HepG2 (cell line): ENCODE measurements around the gene PRB2. TPM values are rescaled to one million over a fixed set of nuclear protein-coding genes. Genes with fewer than 3 reads are reported as not detected.

Experiments used
- ATAC-seq: fragments of 200-7000 bp; cut with Tn5 transposase; 3 replicates; pipeline ENCODE4 v1.9.1; 2020; ENCODE audit warnings: mild to moderate bottlenecking, moderate library complexity
- BruUV-seq: library from RNA; stranded (reverse); fragments of 400-500 nt; replicated peaks from 2 replicates; lab custom pipeline; 2021; lab: Mats Ljungman, UMichigan
- CTCF ChIA-PET: fragments of 300-600 bp; formaldehyde crosslinking; extraction: SDS; loops from one replicate; lab custom pipeline; 2021; ENCODE audit warnings: low total read pairs, inconsistent platforms, low intra/inter-chr PET ratio; lab: Yijun Ruan, JAX
- POLR2A ChIA-PET: fragments of 350-600 bp; sonication (Branson Sonifier 250); formaldehyde crosslinking; loops from one replicate; lab custom pipeline; 2020; ENCODE audit warnings: antibody characterized with exemption, inconsistent platforms; lab: Yijun Ruan, JAX
- DNase-seq: peaks from one replicate; pipeline ENCODE4 v3.0.0-alpha.2; 2015; ENCODE audit warnings: low spot score
- FAIRE-seq: peaks from 3 replicates; lab custom pipeline; 2011; peaks lifted over from hg19 to GRCh38; lab: Jason Lieb, UNC
- H2AFZ ChIP-seq: one replicate; pipeline ENCODE4 v1.6.1; 2011; ENCODE audit warnings: low read length, inconsistent platforms
- H3K27ac ChIP-seq: fragments of 300-600 bp; 3 replicates; pipeline ENCODE4 v1.8.0; 2011; ENCODE audit warnings: mixed run types, mild to moderate bottlenecking, mixed read lengths, low read length, inconsistent platforms; ENCODE audit not compliant: insufficient read depth; ENCODE audit errors: extremely low read length
- H3K27me3 ChIP-seq, 2 experiments: fragments of 200-600 bp in 1 of 2; 2 replicates in 1 of 2; 3 replicates in 1 of 2; pipeline versions ENCODE4 v1.6.0 to v1.8.0; 2011; ENCODE audit warnings: low read length in 2 of 2, mild to moderate bottlenecking in 2 of 2, moderate library complexity in 2 of 2, inconsistent platforms in 1 of 2; ENCODE audit not compliant: insufficient read depth in 2 of 2, control insufficient read depth in 1 of 2
- H3K36me3 ChIP-seq, 2 experiments: fragments of 200-600 bp in 1 of 2; replicated peaks in 1 of 2; 2 replicates in 1 of 2; 3 replicates in 1 of 2; pipeline versions ENCODE4 v1.5.1 to v1.8.0; 2011; ENCODE audit warnings: low read length in 2 of 2, inconsistent platforms in 1 of 2; ENCODE audit not compliant: insufficient read depth in 2 of 2, control insufficient read depth in 1 of 2
- H3K4me1 ChIP-seq: 2 replicates; pipeline ENCODE4 v1.5.1; 2012; ENCODE audit warnings: low read length, inconsistent platforms; ENCODE audit not compliant: insufficient read depth
- H3K4me2 ChIP-seq: 2 replicates; pipeline ENCODE4 v1.6.0; 2011; ENCODE audit warnings: low read depth, low read length, inconsistent platforms
- H3K4me3 ChIP-seq, 3 experiments: fragments of 200-600 bp in 1 of 3; sonication (generic), shearing (Covaris generic) in 1 of 3; replicated peaks in 1 of 3; 2 replicates each; pipeline ENCODE4 v1.5.1; 2011 to 2016; ENCODE audit warnings: low read length in 3 of 3, inconsistent platforms in 2 of 3, low read depth in 2 of 3, mild to moderate bottlenecking in 2 of 3, control low read depth in 1 of 3, mixed read lengths in 1 of 3; ENCODE audit not compliant: insufficient read depth in 1 of 3
- H3K79me2 ChIP-seq: one replicate; pipeline ENCODE4 v1.6.1; 2011; ENCODE audit warnings: low read length, inconsistent platforms; ENCODE audit not compliant: insufficient read depth
- H3K9ac ChIP-seq: 2 replicates; pipeline ENCODE4 v1.6.0; 2011; ENCODE audit warnings: mild to moderate bottlenecking, low read depth, low read length, inconsistent platforms; ENCODE audit not compliant: insufficient read depth
- H3K9me3 ChIP-seq: 2 replicates; pipeline ENCODE4 v1.5.1; 2012; ENCODE audit warnings: mild to moderate bottlenecking, low read length
- H4K20me1 ChIP-seq: 2 replicates; pipeline ENCODE4 v1.6.0; 2011; ENCODE audit warnings: inconsistent platforms, mild to moderate bottlenecking, low read length, moderate library complexity; ENCODE audit not compliant: insufficient read depth
- GATAD1 ChIP-seq: IDR thresholded peaks from 2 replicates; pipeline ENCODE4 v1.6.1; 2016; ENCODE audit warnings: missing genetic modification reagents, missing compliant biosample characterization
- GPN1 ChIP-seq: sonication (generic); formaldehyde crosslinking; IDR thresholded peaks from 2 replicates; pipeline ENCODE4 v1.5.1; 2020; ENCODE audit warnings: missing genetic modification reagents, borderline replicate concordance
- SALL2 ChIP-seq: sonication (generic); formaldehyde crosslinking; IDR thresholded peaks from 2 replicates; pipeline ENCODE4 v1.8.1; 2023; ENCODE audit warnings: mild to moderate bottlenecking, missing genetic modification reagents, inconsistent platforms
- ZFP41 ChIP-seq: sonication (generic); formaldehyde crosslinking; IDR thresholded peaks from 2 replicates; pipeline ENCODE4 v1.4.0; 2020; ENCODE audit warnings: mild to moderate bottlenecking, missing genetic modification reagents, borderline replicate concordance
- ZNF446 ChIP-seq: sonication (generic); formaldehyde crosslinking; IDR thresholded peaks from 2 replicates; pipeline ENCODE4 v1.5.0; 2020; ENCODE audit warnings: mild to moderate bottlenecking, missing genetic modification reagents
- ZNF569 ChIP-seq: sonication (generic); formaldehyde crosslinking; IDR thresholded peaks from 2 replicates; pipeline ENCODE4 v1.5.0; 2020; ENCODE audit warnings: mild to moderate bottlenecking, missing genetic modification reagents, moderate library complexity, borderline replicate concordance
- ZNF768 ChIP-seq: sonication (generic); formaldehyde crosslinking; IDR thresholded peaks from 2 replicates; pipeline ENCODE4 v1.4.0; 2020; ENCODE audit warnings: missing genetic modification reagents
- WGBS: methylation state at CpG from one replicate; pipeline ENCODE4 v1.1.6; 2017; ENCODE audit warnings: low lambda C conversion rate; 5-methylcytosine and 5-hydroxymethylcytosine counted together
- in situ Hi-C: cut with HindIII; loops from 2 replicates; pipeline ENCODE4 v1.10.0; 2017; ENCODE audit warnings: low pct_unique_long_range_greater_than_20kb; ENCODE audit not compliant: extremely low pct_ligation_motif_present
- intact Hi-C: fragments of 100-400 bp; cut with micrococcal nuclease; formaldehyde crosslinking; loops from one replicate; pipeline ENCODE4 v1.10.0; 2022; ENCODE audit not compliant: unreplicated experiment
- polyA plus RNA-seq, 8 experiments: library from polyadenylated mRNA; depleted of rRNA in 3 of 8; stranded (reverse) in 7 of 8; unstranded in 1 of 8; fragments of >200 nt; fragmentation: Illumina TruSeq in 4 of 8; extraction: Trizol in 4 of 8; gene quantifications; 2 replicates each; pipeline versions ENCODE4 v1.2.1 to v1.2.3, GENCODE V29; 2011 to 2016; ENCODE audit warnings: low read depth in 4 of 8, missing spikeins in 1 of 8, mixed read lengths in 1 of 8; ENCODE audit not compliant: insufficient read depth in 1 of 8
- total RNA-seq, 5 experiments: library from RNA; depleted of rRNA; stranded (reverse); fragments of >200 nt; fragmentation: Illumina TruSeq; extraction: Trizol; gene quantifications; 2 replicates each; pipeline ENCODE4 v1.2.3, GENCODE V29; 2016; ENCODE audit warnings: low read depth in 1 of 5
- TF ChIP-seq, protein P1 (sequence below): sonication (generic); formaldehyde crosslinking; IDR thresholded peaks from 2 replicates; pipeline ENCODE4 v1.8.0; 2022; ENCODE audit warnings: missing genetic modification reagents, mild to moderate bottlenecking, moderate library complexity, borderline replicate concordance
- TF ChIP-seq, protein P2 (sequence below): sonication (generic); formaldehyde crosslinking; IDR thresholded peaks from 2 replicates; pipeline ENCODE4 v1.5.0; 2020; ENCODE audit warnings: missing genetic modification reagents
- TF ChIP-seq, protein P3 (sequence below): fragments of 450-650 bp; IDR thresholded peaks from 2 replicates; pipeline ENCODE4 v1.6.1; 2017; ENCODE audit warnings: mild to moderate bottlenecking
- TF ChIP-seq, protein P4 (sequence below): IDR thresholded peaks from 2 replicates; pipeline ENCODE4 v1.6.1; 2018; ENCODE audit warnings: missing genetic modification reagents, mild to moderate bottlenecking, missing compliant biosample characterization

Gene PRB2
- total and polyA plus RNA-seq, 2 of the 13 experiments (the other 11 are each of a cell fraction or from before 2014, with no cell fraction given) = not detected

DNA sequence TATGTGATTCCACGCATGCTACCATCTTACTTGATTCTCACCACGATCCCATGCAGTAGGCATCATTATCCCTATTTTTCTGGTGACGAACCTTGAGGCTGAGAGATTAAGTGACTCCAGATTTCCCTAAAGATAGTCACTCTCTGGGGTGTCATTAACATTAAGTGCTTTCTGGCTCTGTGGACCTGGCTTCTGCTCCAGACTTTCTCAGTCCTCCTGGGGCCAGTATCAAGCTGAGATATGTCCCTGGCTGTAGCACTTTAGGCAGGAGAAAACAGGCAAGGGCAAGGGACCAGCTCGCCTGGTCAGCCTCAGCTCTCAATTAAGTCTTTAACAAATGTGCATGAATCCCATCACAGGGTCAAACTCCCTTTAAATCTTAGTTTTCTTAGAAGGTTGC is 38.3 kb upstream of the PRB2 start:
- intact Hi-C loops = no loop called here
- in situ Hi-C loops = no loop called here
- no peaks in the 10 kb centered on the region for H3K4me1 ChIP-seq
- no peak for TF ChIP-seq ZFP41
- TF ChIP-seq, protein P1, sequence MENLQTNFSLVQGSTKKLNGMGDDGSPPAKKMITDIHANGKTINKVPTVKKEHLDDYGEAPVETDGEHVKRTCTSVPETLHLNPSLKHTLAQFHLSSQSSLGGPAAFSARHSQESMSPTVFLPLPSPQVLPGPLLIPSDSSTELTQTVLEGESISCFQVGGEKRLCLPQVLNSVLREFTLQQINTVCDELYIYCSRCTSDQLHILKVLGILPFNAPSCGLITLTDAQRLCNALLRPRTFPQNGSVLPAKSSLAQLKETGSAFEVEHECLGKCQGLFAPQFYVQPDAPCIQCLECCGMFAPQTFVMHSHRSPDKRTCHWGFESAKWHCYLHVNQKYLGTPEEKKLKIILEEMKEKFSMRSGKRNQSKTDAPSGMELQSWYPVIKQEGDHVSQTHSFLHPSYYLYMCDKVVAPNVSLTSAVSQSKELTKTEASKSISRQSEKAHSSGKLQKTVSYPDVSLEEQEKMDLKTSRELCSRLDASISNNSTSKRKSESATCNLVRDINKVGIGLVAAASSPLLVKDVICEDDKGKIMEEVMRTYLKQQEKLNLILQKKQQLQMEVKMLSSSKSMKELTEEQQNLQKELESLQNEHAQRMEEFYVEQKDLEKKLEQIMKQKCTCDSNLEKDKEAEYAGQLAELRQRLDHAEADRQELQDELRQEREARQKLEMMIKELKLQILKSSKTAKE (CRISPR knock-in tag) = no peak
- TF ChIP-seq ZNF768 = no peak
- TF ChIP-seq GATAD1 (CRISPR knock-in tag) = no peak
- TF ChIP-seq ZNF446 = no peak
- no peak for TF ChIP-seq SALL2 (CRISPR knock-in tag)
- ChIA-PET POLR2A (no interaction called here), CTCF (no interaction called here)
- no peak overlapping the region for H2AFZ ChIP-seq
- no peak overlapping the region for H3K4me2 ChIP-seq
- no peak overlapping the region for H3K27ac ChIP-seq
- DNase-seq = no peak
- WGBS = 19% methylated on average over 4 of the region's 4 CpGs
- no TSS peak for BruUV-seq
- no peak for FAIRE-seq
- no peaks in the 10 kb centered on the region for H4K20me1 ChIP-seq
- no peaks in the 10 kb centered on the region for H3K36me3 ChIP-seq
- no peak for ATAC-seq
- H3K4me3 ChIP-seq = no peak overlapping the region
- no peaks in the 10 kb centered on the region for H3K79me2 ChIP-seq
- H3K9ac ChIP-seq = no peak overlapping the region
- H3K27me3 ChIP-seq = peaks cover 0 to 2% of the 10 kb centered on the region in 2 experiments; a peak in 1 of 5 replicates
- H3K9me3 ChIP-seq = no peaks in the 10 kb centered on the region

DNA sequence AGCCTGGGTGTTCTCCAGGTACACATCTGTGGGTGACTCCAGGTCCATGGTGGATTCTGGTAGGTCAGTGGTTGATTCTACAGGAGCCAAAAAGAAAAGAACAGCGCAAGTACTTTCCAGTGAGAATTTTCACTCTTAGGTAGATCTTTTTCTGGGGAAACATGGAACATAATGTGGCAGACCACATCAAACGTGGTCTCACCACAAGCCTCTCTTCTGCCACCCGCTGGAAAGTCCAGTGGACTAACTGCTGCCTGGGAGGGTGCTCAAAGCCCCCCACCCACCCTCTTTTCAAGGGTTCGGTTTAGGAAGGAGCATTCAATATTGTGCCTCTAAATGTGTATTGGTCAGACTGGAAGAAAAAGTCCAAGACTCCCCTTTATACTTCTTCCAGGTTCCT is 36.1 kb upstream of the PRB2 start:
- Histone ChIP-seq H3K27ac (no peak overlapping the region), H3K79me2 (no peaks in the 10 kb centered on the region), H2AFZ (no peak overlapping the region), H3K27me3 (peaks cover 0 to 2% of the 10 kb centered on the region in 2 experiments; a peak in 1 of 5 replicates), H3K4me2 (no peak overlapping the region), H3K9me3 (no peaks in the 10 kb centered on the region), H3K4me3 (no peak overlapping the region), H4K20me1 (no peaks in the 10 kb centered on the region), H3K4me1 (no peaks in the 10 kb centered on the region), H3K36me3 (no peaks in the 10 kb centered on the region), H3K9ac (no peak overlapping the region)
- DNase-seq (no peak), FAIRE-seq (no peak), ATAC-seq (no peak)
- ChIA-PET POLR2A (no interaction called here), CTCF (no interaction called here)
- 26% methylated on average over 4 of the region's 4 CpGs for WGBS
- in situ Hi-C loops = no loop called here
- intact Hi-C loops = no loop called here
- no TSS peak for BruUV-seq
- TF ChIP-seq, protein P2, sequence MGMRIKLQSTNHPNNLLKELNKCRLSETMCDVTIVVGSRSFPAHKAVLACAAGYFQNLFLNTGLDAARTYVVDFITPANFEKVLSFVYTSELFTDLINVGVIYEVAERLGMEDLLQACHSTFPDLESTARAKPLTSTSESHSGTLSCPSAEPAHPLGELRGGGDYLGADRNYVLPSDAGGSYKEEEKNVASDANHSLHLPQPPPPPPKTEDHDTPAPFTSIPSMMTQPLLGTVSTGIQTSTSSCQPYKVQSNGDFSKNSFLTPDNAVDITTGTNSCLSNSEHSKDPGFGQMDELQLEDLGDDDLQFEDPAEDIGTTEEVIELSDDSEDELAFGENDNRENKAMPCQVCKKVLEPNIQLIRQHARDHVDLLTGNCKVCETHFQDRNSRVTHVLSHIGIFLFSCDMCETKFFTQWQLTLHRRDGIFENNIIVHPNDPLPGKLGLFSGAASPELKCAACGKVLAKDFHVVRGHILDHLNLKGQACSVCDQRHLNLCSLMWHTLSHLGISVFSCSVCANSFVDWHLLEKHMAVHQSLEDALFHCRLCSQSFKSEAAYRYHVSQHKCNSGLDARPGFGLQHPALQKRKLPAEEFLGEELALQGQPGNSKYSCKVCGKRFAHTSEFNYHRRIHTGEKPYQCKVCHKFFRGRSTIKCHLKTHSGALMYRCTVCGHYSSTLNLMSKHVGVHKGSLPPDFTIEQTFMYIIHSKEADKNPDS (CRISPR knock-in tag) = no peak
- TF ChIP-seq ZNF569 (CRISPR knock-in tag) = no peak
- TF ChIP-seq GPN1 (CRISPR knock-in tag) = no peak
- TF ChIP-seq, protein P3, sequence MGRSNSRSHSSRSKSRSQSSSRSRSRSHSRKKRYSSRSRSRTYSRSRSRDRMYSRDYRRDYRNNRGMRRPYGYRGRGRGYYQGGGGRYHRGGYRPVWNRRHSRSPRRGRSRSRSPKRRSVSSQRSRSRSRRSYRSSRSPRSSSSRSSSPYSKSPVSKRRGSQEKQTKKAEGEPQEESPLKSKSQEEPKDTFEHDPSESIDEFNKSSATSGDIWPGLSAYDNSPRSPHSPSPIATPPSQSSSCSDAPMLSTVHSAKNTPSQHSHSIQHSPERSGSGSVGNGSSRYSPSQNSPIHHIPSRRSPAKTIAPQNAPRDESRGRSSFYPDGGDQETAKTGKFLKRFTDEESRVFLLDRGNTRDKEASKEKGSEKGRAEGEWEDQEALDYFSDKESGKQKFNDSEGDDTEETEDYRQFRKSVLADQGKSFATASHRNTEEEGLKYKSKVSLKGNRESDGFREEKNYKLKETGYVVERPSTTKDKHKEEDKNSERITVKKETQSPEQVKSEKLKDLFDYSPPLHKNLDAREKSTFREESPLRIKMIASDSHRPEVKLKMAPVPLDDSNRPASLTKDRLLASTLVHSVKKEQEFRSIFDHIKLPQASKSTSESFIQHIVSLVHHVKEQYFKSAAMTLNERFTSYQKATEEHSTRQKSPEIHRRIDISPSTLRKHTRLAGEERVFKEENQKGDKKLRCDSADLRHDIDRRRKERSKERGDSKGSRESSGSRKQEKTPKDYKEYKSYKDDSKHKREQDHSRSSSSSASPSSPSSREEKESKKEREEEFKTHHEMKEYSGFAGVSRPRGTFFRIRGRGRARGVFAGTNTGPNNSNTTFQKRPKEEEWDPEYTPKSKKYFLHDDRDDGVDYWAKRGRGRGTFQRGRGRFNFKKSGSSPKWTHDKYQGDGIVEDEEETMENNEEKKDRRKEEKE = no peak
- TF ChIP-seq, protein P4, sequence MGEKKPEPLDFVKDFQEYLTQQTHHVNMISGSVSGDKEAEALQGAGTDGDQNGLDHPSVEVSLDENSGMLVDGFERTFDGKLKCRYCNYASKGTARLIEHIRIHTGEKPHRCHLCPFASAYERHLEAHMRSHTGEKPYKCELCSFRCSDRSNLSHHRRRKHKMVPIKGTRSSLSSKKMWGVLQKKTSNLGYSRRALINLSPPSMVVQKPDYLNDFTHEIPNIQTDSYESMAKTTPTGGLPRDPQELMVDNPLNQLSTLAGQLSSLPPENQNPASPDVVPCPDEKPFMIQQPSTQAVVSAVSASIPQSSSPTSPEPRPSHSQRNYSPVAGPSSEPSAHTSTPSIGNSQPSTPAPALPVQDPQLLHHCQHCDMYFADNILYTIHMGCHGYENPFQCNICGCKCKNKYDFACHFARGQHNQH (CRISPR knock-in tag) = no peak
